GM10266 (cell line): ENCODE data around the gene DNAI1.
A peak's percentile ranks its signal among the peaks of the same experiment; 100 is the strongest.
"Not testable (repeated sequence)": the region's sequence is repeated elsewhere in the genome, so short reads cannot be mapped to it uniquely, and the experiment has no call there.

ENCODE experiments used
- DNase-seq: peaks from one replicate; pipeline ENCODE4 v3.0.0; 2012; ENCODE audit errors: extremely low spot score
- CTCF ChIP-seq: IDR thresholded peaks from 2 replicates; pipeline ENCODE4 v1.5.1; 2012; ENCODE audit warnings: mild to moderate bottlenecking, low read depth; ENCODE audit not compliant: control insufficient read depth, insufficient read depth; ENCODE audit errors: missing control alignments

DNAI1 gene

DNA sequence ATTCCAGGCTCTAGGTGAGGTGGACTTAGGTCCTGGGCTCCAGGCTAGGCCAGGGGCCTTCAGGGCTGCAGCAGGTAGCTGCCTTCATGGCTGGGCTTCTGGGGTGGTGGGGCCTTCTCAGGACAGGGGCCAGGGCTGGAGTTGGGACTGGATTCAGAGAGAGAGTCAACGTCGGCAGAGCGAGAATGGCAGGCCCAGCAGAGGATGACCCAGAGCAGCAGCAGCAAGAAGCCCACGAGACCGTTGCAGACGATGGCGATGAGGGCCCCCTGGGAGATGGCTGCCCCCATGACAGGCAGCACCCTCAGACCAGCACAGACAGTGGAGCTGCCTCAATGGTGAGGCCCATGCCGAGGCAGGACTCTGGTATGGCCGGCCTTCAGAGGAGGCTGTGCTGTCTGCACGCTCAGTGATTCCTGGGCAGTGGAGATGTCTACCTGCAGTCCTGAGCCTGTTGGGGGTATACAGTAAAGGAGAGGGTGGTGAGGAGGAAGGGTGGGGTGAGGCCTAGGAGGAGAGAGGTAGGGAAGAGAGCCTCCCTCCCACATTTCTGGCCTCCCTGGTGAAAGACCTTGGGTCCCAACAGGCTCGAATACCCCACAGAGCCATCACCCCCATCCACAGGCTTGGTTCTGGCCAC lies 62.9 kb downstream of the DNAI1 start:
- DNase-seq, result no peak
- no peak for TF ChIP-seq CTCF

GRCh38 chr9:34522091-34522887 lies 63.7 kb downstream of the DNAI1 start:
- no peak for TF ChIP-seq CTCF
- DNase-seq, result no peak

DNA sequence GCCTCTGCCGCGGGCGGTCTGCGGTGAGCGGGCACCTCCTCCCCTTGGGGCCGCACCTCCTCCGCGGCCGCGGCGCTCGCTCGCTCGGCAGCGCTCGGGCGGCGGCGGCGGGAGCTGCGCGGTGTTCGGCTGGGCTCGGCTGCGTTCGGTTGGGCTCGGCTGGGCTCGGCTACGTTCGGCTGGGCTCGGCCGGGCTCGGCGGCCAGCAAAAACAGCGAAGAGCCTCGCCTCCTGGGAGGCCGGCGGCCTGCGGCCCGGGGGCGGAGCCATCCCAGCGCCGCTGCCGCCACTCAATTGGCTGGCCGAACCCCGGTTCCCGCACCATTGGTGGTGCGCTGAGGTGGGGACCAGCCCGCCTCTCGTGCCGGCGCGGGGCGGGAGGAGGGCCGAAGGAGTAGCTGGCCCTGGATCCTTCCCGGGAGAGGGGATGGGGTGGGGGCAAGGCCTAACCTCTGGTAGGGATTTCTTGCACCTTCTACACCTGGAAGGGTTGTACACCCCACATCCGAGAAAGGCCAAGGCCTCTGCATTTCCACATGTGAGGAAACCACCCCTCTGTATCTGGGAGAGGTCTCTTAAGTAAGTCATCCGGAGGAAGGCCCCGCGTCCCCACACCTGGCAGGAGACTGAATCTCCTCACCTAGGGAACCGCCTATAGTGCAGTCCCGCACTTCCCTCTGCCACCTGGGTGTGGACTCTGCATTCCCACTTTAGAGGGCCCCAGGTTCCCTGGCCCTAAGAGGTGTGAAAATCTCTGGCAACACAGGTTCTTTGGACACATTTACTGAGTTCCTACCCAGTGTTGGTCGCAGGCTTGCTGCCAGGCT lies 64.6 kb downstream of the DNAI1 start, which contains the start of gene ENHO:
Gene ENHO (minus strand): TSS at position 20 of the 827 bp plus-strand sequence. CDS start 1,295 bp downstream, outside the sequence.
- DNase-seq, result peak; percentile 96
- TF ChIP-seq CTCF, result no peak

- TF ChIP-seq CTCF, result no peak
- no peak for DNase-seq
Observed at GRCh38 chr9:34524349-34524748, 65.7 kb downstream of the DNAI1 start.

- DNase-seq, result no peak
Observed at GRCh38 chr9:34526026-34526425, 67.4 kb downstream of the DNAI1 start.

DNA sequence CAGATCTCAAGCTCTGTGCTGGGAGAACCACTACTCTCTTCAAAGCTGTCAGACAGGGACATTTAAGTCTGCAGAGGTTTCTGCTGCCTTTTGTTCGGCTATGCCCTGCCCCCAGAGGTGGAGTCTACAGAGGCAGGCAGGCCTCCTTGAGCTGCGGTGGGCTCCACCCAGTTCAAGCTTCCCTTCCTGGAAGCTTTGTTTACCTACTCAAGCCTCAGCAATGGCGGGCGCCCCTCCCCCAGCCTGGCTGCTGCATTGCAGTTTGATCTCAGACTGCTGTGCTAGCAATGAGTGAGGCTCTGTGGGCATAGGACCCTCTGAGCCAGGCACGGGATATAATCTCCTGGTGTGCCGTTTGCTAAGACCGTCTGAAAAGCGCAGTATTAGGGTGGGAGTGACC lies 73.4 kb downstream of the DNAI1 start:
- not testable (repeated sequence) for DNase-seq

More at GRCh38 chr9:34526026-34526425, 67.4 kb downstream of the DNAI1 start:
- no peak for TF ChIP-seq CTCF

- no peak for TF ChIP-seq CTCF
- DNase-seq, result no peak
Observed at GRCh38 chr9:34536685-34537084, 78.1 kb downstream of the DNAI1 start.
